Right renal cortex interstitium (tissue), 3 donors: Measurements from ENCODE around the gene USPL1. TPM values are rescaled to one million over a fixed set of nuclear protein-coding genes. Genes with fewer than 3 reads are reported as not detected.

Experiments
- DNase-seq, 3 donors: peaks; one replicate each; pipeline ENCODE4 v3.0.0-alpha.2; 2013; ENCODE audit warnings: low read depth in 3 of 3, low spot score in 2 of 3
- polyA plus RNA-seq, 3 donors: library from polyadenylated mRNA; unstranded; fragments of 120-200 nt; gene quantifications; one replicate each; pipeline ENCODE4 v1.2.1, GENCODE V29; 2013; ENCODE audit not compliant: insufficient read length in 3 of 3

The USPL1 gene
- polyA plus RNA-seq, 3 donors: 23.1 to 28.2 (median 24.7) TPM

DNA sequence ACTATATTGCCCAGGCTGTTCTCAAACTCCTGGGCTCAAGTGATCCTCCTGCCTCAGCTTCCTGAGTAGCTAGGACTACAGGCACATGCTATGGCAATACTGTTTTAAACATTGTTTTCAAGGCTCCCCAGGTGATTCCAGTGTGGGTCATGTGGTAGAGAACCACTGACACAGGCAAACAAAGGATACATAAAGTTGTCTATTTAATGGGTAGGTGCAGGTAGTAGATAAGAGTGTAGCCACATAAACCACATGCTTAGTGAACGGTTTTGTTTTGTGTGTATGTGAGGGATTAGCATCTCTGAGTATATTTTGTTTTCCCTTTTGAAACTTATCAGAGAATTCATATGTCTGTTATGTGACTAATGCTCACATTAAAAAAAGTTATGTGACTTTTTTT lies 36.7 kb downstream of the USPL1 start:
- no peak for DNase-seq

DNA sequence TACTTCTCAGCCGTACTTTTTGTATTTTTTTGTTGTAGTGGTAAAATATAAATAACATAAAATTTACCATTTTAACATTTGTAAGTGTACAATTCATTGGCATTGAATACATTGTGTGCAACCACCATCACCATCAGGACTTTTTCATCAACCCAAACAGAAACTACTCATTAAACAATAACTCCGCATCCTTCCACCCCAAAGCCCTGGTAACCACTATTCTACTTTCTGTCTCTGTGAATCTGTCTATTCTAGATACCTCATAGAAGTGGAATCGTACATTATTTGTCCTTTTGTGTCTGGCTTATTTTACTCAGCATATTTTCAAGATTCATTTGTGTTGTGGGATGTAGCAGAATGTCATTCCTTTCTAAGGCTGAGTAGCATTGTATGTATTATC lies 38.5 kb downstream of the USPL1 start:
- no peak for DNase-seq

DNA sequence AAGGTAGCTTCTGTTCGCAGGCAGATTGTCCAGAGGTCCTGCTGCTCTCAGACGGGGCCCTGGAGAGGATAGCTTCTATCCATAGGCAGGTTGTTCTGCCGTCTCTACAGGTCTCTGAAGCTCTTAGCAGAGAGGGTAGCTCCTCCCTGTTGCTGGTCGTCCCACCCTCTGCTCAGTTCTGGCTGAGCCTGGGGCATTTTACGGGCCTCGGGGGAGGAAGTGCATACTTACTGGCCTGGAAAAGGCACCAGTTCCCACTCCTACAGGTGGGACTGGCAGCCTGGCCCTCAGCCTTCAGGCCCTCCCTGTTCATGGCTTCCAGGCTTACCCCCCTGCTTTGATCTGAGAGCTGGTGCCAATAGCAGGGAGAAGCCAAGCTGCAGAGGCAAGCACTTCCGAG lies 42.3 kb downstream of the USPL1 start:
- DNase-seq: no peak

DNA sequence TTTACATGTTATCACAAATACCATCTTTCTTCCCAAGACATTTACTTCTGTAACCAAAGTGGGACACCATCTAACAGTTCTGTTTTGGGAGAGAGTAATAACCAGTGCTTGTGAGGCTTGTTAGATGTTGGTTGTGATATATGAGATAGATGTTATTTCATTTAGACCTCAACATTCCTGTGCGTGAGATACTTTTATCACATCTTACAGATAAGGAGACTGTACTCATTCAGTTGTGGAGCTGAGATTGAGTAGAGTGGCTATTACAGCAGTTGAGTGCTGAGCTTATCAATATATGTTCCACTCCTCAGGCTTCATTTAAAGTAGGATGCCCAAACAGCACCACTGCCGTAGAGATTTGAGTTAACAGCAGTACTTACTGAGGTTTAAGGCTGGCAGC lies 43.1 kb downstream of the USPL1 start:
- no peak for DNase-seq

DNA sequence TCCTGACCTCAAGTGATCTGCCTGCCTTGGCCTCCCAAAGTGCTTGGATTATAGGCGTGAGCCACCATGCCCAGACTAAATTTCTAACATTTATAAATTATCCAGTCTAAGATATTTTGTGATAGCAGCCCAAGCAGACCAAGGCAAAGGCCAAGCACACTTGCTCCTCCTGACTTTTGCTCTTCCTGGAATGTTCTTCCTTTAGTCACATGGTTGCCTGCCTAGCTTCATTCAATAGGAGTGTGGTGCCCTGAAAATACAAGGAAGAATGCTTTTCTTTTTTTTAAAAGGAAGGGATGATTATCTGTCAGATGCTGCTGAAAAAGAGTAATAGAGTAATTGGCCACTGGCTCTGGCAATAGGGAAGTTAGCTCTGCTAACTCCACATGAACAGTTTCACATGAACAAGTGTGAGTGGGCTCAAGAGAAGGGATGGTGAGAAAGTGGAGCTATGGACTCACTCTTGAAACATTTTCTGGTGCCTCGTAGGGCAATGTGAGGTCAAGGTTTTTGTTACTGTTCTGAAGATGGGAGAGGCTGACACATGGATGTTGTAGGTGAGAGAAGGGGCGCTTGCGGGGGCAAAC lies 47.1 kb downstream of the USPL1 start:
- DNase-seq: no peak

DNA sequence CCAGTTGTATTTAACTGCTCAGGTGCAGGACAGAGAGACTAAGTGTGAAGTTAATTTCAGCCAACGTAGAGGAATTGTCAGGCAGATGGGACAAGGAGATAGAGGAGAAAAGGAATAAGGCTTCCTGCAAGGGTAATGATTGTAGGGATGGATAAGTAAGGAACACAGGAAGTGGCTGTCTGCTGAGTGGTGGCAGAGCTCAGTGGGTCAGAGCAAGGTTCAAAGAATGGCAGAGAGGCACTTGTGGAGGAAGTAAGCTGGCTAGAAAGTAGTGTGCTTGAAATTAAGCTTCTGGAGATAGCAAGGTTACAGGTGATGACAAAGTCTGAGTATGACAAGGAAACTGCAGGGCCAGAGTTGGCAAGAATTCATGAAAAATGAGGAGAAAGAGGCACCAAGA lies 47.9 kb downstream of the USPL1 start:
- DNase-seq: no peak

DNA sequence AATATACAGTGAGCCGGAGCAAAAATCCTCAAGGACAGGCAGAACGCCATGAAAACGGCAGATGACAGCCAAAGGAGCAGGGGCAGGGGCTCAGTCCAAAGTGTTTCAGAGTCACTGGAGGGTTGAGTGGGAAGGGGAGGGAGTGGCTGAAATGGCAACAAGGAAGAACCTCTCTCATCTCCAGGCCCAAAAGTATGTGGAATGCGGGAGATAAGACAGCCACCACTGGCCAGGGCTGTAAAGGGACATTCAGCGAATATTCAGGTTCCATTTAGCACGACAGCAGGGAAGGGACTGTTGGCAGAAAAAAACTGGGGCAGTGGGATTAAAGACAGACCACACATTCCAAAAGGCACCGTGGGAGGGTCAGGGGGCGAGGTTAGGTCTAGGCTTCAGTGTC lies 48.4 kb downstream of the USPL1 start:
- DNase-seq: no peak

DNA sequence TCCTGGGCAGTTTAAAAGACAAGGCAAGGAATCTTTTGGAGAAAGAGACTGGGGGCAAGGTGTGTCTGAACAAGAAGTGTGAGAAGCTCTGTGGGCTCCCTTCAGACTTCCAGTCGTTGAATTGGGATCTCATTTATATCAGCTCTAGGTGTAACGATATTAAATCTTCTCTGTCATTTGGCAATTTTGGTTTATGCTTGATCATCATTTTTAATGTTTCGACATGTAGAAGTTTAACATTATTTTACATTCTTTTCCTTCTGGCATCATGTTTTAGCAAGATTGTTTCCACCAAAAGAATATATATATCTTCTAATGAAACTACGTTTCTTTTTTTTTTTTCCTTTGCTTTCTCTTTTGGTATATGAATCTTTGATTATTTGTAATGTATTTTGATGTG lies 49.3 kb downstream of the USPL1 start:
- no peak for DNase-seq

DNA sequence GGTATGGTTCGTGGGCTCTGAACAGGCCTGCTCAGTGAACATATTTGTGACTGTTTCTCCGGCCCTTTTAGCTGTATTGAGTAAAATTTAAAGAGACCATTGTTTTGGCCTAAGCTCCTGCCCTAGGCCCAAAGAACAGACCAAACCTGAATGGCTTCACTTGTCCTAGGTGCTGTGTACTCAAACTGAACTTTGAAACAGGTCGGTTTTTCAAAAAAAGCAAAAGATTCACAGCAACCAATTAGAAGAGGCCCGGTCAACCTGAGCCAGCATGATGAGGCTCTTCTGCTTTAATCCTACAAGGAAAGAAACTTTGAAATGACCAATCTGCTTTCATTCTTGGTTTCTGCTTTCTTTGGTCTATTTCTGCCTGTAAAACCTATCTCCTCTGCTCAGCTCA lies 50.6 kb downstream of the USPL1 start:
- no peak for DNase-seq

DNA sequence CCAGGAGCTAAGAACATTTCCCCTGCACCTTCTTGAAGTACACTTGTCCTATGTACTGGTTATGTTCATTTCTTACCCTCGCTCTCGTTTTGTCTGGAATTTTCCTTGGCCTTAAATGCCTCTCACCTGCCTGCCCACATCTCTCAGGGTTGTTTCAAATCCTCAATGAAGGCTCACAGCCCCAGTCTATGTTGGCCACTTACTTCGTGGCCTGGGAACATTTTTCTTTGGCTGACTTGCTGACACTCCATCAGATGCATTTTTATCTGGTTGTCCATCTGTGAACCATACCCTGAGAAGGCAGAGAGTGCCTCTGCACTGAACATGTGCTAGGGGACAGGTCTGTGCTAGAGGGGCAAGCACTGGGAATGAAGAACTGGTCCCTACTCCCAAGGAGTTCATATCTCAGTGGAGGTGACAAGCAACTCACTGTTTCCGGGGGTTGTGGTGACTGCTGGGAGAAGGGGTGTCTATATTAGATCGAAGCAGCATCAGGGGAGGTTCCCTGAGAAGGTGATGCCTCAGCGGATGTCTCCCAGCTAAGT lies 53.6 kb downstream of the USPL1 start:
- no peak for DNase-seq

DNA sequence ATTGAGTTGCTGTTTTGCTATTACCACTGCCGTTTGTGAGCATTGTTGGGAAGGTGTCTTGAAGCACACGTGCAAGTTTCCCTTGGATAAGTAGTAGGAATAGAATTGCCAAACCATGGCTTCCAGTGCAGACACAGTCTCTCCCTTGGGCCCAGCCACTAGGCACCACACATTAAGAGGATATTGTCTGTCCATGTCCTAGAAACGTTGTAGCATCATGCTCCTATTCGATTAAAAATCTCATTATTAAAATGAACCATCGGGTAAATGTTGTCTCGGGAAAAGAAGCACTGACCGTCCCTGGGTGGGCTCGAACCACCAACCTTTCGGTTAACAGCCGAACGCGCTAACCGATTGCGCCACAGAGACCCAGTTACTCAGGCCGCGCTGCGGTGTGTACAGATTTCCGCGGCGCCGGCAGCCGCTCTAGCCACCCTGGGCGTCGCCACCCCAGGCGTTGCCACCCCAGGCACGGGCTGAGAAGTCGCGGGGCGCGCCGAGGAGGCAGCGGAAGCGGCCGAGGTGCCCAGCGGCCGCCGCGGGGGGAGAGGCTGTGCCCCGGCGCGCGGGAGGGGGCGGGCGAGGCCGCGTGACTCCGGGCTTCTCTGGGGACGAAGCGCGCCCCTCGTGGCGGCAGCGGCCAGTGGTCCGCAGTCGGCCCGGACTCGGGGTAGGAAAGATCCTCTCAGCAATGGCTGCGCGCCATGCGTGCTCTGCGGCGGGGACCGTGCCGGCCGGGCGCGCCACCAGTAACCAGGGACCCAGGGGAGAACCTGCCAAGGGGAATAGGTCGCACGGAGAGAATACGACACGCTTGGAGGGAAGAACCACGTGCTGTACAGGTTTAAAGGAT lies 56.2 kb downstream of the USPL1 start:
- DNase-seq: peak in 2 of 3 donors; percentile 54 to 73

DNA sequence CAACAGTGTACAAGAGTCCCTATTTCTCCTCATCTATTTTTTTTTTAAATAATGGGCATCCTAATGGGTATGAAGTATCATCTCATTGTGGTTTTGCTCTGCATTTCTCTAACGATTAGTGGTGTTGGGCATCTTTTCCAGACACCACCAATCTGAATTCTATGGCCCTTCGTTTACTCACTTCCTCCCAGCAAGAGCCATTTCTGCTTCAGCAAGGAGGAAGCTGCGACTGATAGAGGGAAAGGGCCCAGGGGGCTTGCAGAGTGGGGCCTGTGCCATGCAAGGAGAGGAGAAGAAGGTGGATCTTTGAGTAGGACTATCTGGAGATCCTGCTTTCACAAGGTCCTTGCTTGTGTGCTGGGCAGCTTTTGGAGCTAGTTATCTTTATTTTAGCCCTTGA lies 58.0 kb downstream of the USPL1 start:
- DNase-seq: no peak

DNA sequence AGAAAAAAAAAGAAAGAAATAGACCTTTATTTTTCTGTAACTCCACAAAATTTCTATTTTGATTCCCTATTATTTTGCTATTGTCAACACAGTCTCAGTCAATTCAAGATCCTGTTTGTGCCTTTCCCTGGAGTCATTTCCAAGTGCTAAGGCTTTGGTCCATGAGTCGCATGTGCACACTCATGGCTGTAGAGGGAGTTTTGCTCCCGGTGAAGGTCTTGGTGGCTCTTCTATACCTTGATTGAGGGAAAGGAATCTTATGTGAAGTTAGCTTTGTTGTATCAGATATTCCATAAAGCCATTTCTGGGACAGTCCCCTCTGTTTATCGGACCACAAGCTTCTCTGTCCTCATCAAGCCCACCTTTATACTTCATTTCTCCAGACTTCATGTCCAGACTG lies 59.0 kb downstream of the USPL1 start:
- DNase-seq: no peak

DNA sequence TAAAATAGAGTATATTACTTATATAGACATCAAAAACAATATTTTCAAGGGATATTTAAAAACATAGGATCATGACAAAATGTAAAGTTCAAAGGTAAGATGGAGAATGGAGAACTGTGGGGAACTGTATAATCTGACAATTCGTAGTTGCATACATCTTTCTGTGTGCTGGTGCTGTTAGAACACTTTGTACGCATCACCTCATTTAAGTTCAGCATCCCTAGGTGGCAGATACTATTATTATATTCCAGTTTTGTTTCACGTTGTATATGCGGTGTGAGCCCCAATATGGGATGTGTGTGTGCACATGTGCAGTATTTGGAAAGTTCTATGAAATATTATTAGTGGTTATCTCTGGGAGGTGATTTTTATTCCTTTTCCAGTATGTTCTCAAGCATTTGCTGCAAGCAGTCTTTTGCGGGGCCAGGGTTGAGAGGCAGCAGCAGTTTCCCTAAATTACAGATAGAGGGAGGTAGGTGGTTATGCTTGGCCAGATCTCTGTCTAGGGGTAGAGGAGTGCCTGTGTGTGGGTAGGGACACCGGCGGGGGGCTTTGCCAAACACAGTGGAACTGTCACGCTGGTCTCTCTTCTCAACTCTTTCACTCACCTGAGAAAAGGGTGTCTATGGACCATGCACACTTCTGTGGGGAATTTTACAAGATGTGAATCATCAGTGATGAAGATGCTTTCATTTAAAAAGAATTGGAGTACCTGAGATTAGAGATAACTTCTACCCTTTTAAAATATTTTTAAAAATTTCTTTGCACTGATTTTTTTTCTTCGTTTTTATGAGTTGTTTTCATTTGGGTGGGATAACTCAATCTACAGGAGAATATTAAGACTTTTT lies 62.0 kb downstream of the USPL1 start:
- DNase-seq: no peak

DNA sequence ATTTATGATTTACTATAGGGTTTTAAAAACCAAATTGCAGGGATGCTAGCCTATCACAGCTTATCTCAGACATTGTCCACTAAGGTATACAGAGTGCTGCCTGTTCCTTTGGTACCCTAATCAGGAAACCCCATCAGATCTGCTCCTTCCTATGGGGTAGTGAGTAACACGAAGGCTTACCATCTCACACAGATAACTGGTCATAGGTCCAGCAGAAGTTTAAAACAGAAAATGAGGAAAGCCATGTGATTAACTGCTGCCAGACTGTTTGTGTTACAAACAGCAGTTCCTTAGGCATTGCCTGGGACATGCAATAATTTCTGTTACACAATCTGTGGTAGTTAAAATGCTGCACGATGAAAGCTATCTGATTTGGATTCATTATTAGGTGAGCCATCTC lies 64.1 kb downstream of the USPL1 start:
- DNase-seq: no peak

DNA sequence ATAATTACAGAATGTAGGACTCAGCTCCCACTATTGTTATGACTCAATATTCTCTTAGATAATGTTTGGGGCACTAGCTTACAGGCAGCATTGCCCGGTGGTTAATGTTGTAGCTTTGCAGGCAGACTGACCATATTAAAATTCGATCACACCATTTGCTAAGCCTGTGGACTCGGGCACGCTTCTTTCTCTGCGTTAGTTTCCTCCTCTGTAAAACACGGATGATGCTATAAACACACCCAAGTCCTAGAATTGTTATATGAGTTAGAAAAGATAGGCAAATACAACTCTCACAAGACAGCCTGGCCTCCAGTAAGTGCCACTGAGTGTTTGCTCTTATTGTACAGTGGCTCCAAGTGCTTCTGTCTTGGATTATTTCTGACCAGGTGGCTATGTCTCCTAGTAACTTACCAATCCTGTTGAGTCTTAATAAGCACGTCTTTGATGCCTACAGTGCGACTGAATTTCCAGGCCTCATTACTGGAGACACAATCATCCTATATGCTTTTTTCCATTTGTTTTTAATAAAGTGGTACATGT lies 67.7 kb downstream of the USPL1 start:
- DNase-seq: no peak

DNA sequence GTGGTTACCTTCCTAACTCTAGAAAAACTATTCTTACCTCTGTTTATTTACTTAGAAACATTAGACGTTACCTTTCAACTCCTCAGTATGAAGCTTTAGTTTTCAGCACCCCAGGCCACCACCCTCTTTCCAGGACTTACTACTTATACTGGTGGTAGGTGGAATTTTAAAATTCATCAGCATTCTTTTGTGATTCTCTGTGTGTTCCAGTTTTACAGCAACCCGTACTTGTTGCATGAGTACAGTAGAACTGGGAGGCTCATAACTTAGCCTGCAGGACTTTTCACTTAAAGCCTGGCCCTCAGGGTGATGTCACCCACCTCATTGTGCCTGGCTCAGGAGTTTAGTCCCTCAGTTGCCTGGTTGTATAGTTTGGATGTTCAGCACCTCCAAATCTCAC lies 68.3 kb downstream of the USPL1 start:
- no peak for DNase-seq

DNA sequence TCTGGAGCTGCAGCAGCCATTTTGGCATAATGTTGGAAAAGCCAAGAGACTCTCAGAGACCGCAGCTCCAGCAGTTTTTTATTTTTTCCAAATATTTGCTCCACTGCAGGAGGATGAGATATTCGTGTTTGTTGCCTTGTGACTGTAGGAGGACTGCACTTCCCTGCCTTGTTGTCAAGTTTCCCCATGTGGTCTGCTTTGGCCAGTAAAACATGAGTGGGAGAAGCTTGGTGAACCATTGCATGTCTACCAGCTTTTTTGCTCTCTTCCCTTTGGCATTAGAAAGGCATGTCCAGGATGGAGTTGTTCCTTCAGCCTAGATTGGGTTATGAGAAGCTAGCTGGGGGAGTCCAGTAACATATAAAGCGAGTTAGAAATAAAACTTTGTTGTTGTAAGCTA lies 69.9 kb downstream of the USPL1 start:
- DNase-seq: no peak

DNA sequence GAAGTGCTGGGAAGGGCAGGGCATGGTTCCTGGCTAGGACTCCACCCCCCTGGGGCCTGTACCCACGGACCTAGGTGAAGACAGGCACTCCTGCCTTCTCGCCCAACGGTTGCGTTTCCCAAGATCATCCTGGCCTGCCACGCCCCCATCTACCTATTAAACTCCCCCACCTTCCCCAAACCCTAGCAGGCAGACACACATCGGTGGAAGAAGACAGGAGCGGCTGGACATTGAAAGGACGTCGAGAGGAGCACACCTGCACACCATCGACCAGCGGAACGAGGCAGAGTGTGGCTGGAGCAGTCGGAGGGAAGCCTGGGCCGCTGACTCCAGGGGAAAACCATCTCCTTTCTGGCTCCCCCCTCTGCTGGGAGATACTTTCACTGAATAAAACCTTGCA lies 72.0 kb downstream of the USPL1 start:
- DNase-seq: no peak

DNA sequence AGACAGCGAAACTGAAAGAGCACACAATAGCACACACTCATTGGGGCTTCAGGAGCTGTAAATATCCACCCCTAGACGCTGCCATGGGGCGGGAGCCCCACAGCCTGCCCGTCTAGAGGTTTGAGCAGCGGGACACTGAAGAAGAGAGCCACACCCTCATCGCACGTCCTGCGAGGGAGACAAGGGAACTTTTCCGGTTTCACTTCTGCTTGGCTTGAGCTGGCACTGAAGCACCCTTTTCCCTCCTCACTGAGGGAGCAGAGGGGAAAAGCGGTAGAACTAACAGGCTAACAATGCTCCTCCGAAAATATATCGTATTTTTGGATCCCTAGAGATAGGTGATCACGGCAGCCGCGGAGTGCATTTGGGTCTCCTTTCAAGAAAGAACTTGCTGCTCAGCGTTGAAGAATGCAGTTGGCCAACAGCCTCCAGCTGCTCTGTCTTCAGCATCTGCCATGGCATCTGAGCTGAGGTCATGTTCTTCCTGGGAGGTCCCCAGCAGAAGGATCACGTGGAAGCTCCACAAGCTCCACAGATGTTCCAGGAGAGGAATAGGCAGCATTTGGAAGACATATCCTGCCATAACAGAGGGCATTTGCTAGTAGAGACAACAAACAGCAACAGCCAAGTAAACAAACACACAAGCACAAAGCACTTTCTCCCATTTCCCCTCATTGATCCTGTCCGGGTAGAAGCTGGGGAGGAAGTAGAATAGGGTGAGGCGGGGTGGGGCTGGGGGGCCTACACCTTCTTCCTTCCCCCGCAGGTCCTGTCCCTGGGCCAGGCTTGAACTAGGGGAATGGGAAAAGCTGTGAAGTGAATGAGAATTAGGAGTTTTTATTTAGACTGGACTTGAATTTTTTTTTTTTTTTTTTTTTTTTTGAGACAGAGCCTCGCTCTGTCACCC lies 72.8 kb downstream of the USPL1 start:
- no peak for DNase-seq
